ENCODE measurements around the gene NUP42.
"Not testable (repeated sequence)": the region's sequence is repeated elsewhere in the genome, so short reads cannot be mapped to it uniquely, and the experiment has no call there.

The NUP42 gene

DNA sequence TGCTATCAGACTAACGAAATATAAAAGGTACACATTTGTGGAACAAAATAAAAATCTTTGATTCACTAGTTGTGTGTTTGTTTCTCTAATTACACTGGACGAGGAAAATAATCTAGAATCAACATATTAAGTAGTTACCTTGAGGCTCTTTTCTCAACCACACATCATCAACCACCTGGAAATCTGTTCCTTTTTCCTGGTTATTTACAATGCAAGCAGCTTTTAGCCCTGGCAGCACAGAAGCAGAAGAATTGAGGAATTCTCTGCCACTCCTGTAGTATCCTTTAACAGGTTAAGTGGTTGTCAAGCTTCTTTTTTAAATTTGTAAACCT lies 23.7 kb downstream of the NUP42 start:
- DNase-seq: no peak

DNA sequence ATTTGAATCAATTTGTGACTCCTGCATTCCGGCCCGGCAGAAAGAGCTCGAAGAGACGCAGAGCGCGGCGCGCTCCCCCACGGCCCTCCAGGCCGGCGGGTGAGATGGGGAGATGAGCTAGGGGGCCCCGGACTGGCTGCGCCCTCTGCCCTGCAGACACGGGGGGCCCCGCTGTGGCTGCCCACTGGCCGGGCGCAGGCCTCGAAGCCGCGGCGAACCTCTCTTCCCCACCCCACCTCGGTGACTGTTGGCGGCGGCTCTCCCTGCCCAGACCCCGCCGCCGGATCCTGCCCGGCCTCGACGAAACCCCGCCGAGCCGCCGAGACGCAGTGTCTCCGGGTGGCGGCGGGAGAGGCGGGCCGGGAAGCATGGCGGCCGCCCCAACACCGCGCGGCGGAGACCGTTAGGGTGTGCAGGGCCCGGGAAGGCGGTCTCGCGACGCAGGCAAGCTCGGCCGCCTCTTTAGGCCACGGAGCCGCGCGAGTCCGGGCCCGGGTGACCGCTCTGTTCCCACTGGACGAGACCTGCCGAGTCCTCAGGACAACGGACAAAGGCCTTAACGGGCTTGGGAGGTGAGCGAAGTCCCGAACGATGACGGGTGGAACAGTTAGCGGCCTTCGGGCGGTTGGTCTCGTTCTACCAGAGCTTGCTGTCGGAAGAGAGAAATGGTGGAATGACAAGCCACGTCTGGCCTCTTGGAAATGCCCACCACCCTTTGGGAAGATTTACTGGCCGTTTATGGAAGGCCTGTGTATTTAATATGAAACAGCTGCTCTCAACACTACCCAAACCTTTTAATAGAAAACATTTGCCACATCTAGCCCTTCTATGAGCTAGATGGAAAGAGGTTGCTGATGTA lies 24.3 kb downstream of the NUP42 start:
- no peak for DNase-seq

- no peak for DNase-seq
These were observed 25.2 kb downstream of the NUP42 start for GRCh38 chr7:23207021-23207420.

DNA sequence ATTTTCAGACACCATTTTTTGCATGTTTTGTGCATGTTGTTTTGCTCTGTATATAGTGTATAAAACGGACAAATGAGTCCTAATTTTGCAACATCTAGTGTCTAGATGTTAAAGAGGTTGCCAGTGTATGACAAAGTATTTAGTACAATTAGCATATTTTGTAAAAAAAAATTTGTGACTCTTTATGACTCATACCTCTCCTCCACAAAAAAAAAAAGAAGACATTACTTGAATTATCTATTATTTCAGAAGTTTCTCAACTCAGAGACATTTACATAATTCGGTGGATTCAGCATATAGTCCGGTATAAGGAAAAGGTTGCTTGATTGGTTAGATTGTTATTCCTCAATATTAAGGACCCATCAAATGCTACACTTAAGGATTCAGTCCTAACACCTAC lies 26.0 kb downstream of the NUP42 start:
- DNase-seq: no peak

GRCh38 chr7:23208316-23208715 lies 26.5 kb downstream of the NUP42 start:
- no peak for DNase-seq

DNA sequence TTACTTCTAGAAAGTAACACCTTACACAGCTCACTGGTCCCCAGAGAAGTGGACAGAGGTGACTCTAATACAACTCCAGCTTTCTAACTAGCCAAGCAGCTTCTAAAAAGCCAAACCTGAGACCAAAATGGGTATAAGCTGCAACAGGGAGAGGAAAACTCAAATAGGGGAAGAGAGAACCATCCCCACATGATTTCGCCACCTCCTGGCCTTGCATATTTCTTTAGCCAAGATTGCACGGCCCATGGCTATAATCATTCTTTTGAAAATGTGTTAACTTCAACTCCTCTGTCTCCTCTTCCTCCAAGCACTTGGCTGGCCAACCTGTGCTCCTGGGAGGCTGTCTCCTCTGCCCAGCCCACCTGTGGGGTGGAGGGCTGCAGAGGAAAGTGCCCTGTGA lies 28.7 kb downstream of the NUP42 start:
- no peak for DNase-seq

GRCh38 chr7:23211589-23211988 lies 29.7 kb downstream of the NUP42 start:
- DNase-seq: no peak

DNA sequence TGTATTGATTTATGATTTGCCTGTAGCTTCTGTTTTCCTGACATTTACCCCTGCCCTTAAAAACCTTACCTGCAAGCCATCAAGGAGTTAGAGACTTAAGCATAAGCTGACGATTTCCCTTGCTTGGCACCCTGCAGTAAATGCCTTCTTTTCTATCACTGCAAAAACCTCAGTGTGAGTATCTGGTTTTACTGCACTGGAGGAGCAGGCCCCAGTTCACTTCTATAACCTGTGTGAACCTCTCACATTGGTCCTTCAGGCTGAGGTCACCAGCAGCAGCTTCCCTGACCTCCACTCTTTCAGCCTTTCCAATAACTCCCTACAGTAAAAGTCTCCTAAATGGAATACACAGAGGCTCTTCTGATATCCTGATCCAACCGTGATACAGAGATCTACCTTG lies 30.5 kb downstream of the NUP42 start:
- DNase-seq: no peak

- no peak for DNase-seq
These were observed 31.0 kb downstream of the NUP42 start for GRCh38 chr7:23212841-23213240.

- no peak for DNase-seq
These were observed 31.9 kb downstream of the NUP42 start for GRCh38 chr7:23213755-23214154.

- no peak for DNase-seq
These were observed 32.6 kb downstream of the NUP42 start for GRCh38 chr7:23214423-23214822.

GRCh38 chr7:23214938-23215337 lies 33.1 kb downstream of the NUP42 start:
- no peak for DNase-seq

GRCh38 chr7:23216021-23216420 lies 34.2 kb downstream of the NUP42 start:
- no peak for DNase-seq

GRCh38 chr7:23218196-23218595 lies 36.3 kb downstream of the NUP42 start:
- no peak for DNase-seq

DNA sequence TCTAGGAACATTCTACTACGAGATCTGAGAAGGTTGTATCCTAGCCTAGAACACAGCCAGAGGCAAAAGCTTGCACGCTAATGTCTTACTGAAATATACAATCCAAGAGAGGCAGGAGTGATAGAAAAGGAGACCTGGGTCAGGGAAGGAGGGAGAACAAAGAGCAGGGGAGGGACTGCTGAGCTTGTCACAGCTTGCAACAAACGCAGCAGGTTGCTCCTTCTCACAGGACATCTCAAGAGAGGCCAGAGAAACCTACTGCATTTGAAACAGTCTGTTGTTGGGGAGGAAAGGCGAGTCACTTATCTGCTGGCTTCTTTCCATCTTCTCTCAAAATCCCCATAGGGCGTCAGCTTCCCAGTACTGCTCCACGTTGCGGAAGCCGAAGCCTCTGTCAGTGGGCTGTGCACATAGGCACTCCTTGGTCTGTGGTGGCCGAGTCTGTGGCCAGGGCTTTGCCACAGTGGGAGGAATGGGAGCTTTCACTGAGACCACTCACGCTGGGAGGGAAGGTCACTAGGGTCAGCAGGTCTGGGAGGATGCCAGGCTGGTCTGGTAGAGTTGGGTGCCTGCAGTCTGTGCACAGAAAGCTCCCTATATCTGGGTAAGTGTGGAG lies 39.0 kb downstream of the NUP42 start:
- no peak for DNase-seq

GRCh38 chr7:23222439-23223030 lies 40.7 kb downstream of the NUP42 start:
- no peak for DNase-seq

GRCh38 chr7:23224364-23224763 lies 42.5 kb downstream of the NUP42 start:
- not testable (repeated sequence) for DNase-seq

GRCh38 chr7:23226844-23227450 lies 45.1 kb downstream of the NUP42 start:
- no peak for DNase-seq

GRCh38 chr7:23228412-23228811 lies 46.6 kb downstream of the NUP42 start:
- no peak for DNase-seq

GRCh38 chr7:23230641-23231101 lies 48.8 kb downstream of the NUP42 start:
- no peak for DNase-seq

DNA sequence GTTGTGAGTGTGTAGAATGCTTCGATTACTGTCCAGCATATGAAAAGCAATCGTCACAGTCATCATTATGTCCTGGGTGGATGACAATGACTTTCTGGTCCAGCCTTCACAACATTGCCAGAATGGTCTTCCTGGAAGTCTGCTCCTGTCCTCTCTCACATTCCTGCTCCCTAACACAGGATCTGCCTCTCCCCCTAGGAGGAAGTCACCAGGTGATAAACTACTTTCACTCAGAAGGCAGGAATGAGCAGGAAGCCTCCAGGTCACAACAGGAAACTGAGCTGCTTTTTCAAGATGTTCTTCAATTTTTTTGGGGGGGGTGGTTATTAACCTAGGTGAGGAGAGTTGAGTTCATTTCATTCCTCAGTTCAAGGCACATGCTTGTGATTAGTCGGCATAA lies 51.1 kb downstream of the NUP42 start:
- DNase-seq: no peak

GRCh38 chr7:23234569-23235296 lies 52.9 kb downstream of the NUP42 start:
- DNase-seq: no peak

- no peak for DNase-seq
These were observed 54.0 kb downstream of the NUP42 start for GRCh38 chr7:23235813-23236221.

All from activated naive CD4-positive, alpha-beta T cell treated with anti-CD3 and anti-CD28 coated beads, Interleukin-2, amount 50 U/mL, for 16 hours (primary cell).